Tibial nerve (tissue), 4 donors: ENCODE measurements around the gene ENC1. TPM values are rescaled to one million over a fixed set of nuclear protein-coding genes. Genes with fewer than 3 reads are reported as not detected.

Source experiments
- DNase-seq, 2 donors: peaks; one replicate each; pipeline ENCODE4 v3.0.0-alpha.2; 2019; ENCODE audit warnings: low spot score in 2 of 2
- H3K27ac ChIP-seq, 4 donors: fragments of 200-600 bp; sonication (generic) in 3 of 4; one replicate each; pipeline ENCODE4 v1.5.1; 2017 to 2019; ENCODE audit warnings: mild to moderate bottlenecking in 1 of 4
- H3K27me3 ChIP-seq, 2 donors: fragments of 200-600 bp; sonication (generic) in 1 of 2; one replicate each; pipeline versions ENCODE4 v1.5.1 to v1.6.0; 2017 to 2019
- H3K36me3 ChIP-seq, 3 donors: fragments of 200-600 bp; sonication (generic); one replicate each; pipeline ENCODE4 v1.5.1; 2018 to 2019
- H3K4me1 ChIP-seq, 4 donors: fragments of 200-600 bp; sonication (generic) in 3 of 4; one replicate each; pipeline ENCODE4 v1.5.1; 2017 to 2019
- H3K4me3 ChIP-seq, 4 donors: fragments of 200-600 bp; sonication (generic) in 3 of 4; one replicate each; pipeline ENCODE4 v1.5.1; 2017 to 2019; ENCODE audit warnings: mild to moderate bottlenecking in 1 of 4, moderate library complexity in 1 of 4
- H3K9me3 ChIP-seq, 4 donors: fragments of 200-600 bp; sonication (generic) in 3 of 4; one replicate each; pipeline ENCODE4 v1.5.1; 2017 to 2019
- CTCF ChIP-seq, 5 experiments: fragments of 200-600 bp in 3 of 5; fragments of 450-650 bp in 2 of 5; sonication (generic) in 3 of 5; IDR thresholded peaks; one replicate each; pipeline ENCODE4 v1.5.1; 2016 to 2019; ENCODE audit warnings: antibody characterized with exemption in 5 of 5, mild to moderate bottlenecking in 3 of 5, moderate library complexity in 2 of 5
- EP300 ChIP-seq, 2 donors: sonication (generic); formaldehyde crosslinking; IDR thresholded peaks; one replicate each; pipeline ENCODE4 v1.6.1; 2017; ENCODE audit warnings: antibody characterized with exemption in 2 of 2, mild to moderate bottlenecking in 1 of 2
- POLR2A ChIP-seq, 2 donors: fragments of 450-650 bp; IDR thresholded peaks; one replicate each; pipeline ENCODE4 v1.6.1; 2017; ENCODE audit warnings: antibody characterized with exemption in 2 of 2, mild to moderate bottlenecking in 2 of 2, moderate library complexity in 2 of 2
- WGBS, 2 donors: methylation state at CpG; one replicate each; pipeline ENCODE4 v1.1.5; 2018; 5-methylcytosine and 5-hydroxymethylcytosine counted together
- total RNA-seq, 4 donors: library from RNA; depleted of rRNA; stranded (reverse); fragments of >200 nt; gene quantifications; one replicate each; pipeline ENCODE4 v1.1.0, GENCODE V29; 2016

Gene ENC1
- total RNA-seq, 4 donors from 2014 or later: 4.0 to 11.7 (median 7.7) TPM

- TF ChIP-seq CTCF (IDR thresholded peaks at IDR 0.05): no peak
- TF ChIP-seq POLR2A (IDR thresholded peaks at IDR 0.05): no peak
- no peak for TF ChIP-seq EP300 (IDR thresholded peaks at IDR 0.05)
- no peak for DNase-seq
- whole genome bisulfite sequencing, 2 donors: 62 to 65% methylated on average over 2 of the region's 2 CpGs
- Histone ChIP-seq H3K9me3 (no peaks in the 10 kb centered on the region), H3K36me3 (no peaks in the 10 kb centered on the region), H3K27me3 (no peaks in the 10 kb centered on the region), H3K27ac (no peak overlapping the region), H3K4me3 (no peak overlapping the region), H3K4me1 (peaks cover 0 to 12% (median 0%) of the 10 kb centered on the region in 4 donors)
Measured at GRCh38 chr5:74598731-74599130, 41.8 kb downstream of the ENC1 start.

- no peak overlapping the region for H3K4me3 ChIP-seq
- no peaks in the 10 kb centered on the region for H3K36me3 ChIP-seq
- DNase-seq: no peak
- H3K27ac ChIP-seq: no peak overlapping the region
- WGBS, 2 donors: 76 to 80% methylated on average over 6 of the region's 6 CpGs
- H3K4me1 ChIP-seq: peaks cover 0 to 12% (median 0%) of the 10 kb centered on the region in 4 donors
- no peaks in the 10 kb centered on the region for H3K27me3 ChIP-seq
- H3K9me3 ChIP-seq: no peaks in the 10 kb centered on the region
- TF ChIP-seq CTCF (IDR thresholded peaks at IDR 0.05) (no peak), EP300 (IDR thresholded peaks at IDR 0.05) (no peak), POLR2A (IDR thresholded peaks at IDR 0.05) (no peak)
Measured at GRCh38 chr5:74596927-74597326, 43.6 kb downstream of the ENC1 start.

GRCh38 chr5:74595143-74595925 is 45.2 kb downstream of the ENC1 start:
- Histone ChIP-seq H3K4me1 (peaks cover 0 to 12% (median 0%) of the 10 kb centered on the region in 4 donors), H3K36me3 (no peaks in the 10 kb centered on the region), H3K4me3 (no peak overlapping the region), H3K9me3 (no peaks in the 10 kb centered on the region), H3K27ac (no peak overlapping the region), H3K27me3 (no peaks in the 10 kb centered on the region)
- DNase-seq: no peak
- no peak for TF ChIP-seq EP300 (IDR thresholded peaks at IDR 0.05)
- TF ChIP-seq POLR2A (IDR thresholded peaks at IDR 0.05): no peak
- TF ChIP-seq CTCF (IDR thresholded peaks at IDR 0.05): no peak
- WGBS, 2 donors: 54 to 56% methylated on average over 4 of the region's 4 CpGs

- H3K27me3 ChIP-seq: no peaks in the 10 kb centered on the region
- no peak for TF ChIP-seq EP300 (IDR thresholded peaks at IDR 0.05)
- no peaks in the 10 kb centered on the region for H3K9me3 ChIP-seq
- no peaks in the 10 kb centered on the region for H3K36me3 ChIP-seq
- peaks cover 0 to 12% (median 0%) of the 10 kb centered on the region in 4 donors for H3K4me1 ChIP-seq
- DNase-seq: no peak
- no peak overlapping the region for H3K4me3 ChIP-seq
- no peak overlapping the region for H3K27ac ChIP-seq
- WGBS, 2 donors: 49 to 54% methylated on average over 6 of the region's 6 CpGs
Measured at GRCh38 chr5:74594137-74595040, 46.1 kb downstream of the ENC1 start.

GRCh38 chr5:74589204-74590056 is 51.1 kb downstream of the ENC1 start:
- DNase-seq: no peak
- peaks cover 0 to 20% (median 0%) of the 10 kb centered on the region in 4 donors for H3K4me1 ChIP-seq
- no peaks in the 10 kb centered on the region for H3K9me3 ChIP-seq
- no peaks in the 10 kb centered on the region for H3K27me3 ChIP-seq
- 90 to 93% methylated on average over 6 of the region's 6 CpGs for whole genome bisulfite sequencing, 2 donors
- no peak overlapping the region for H3K4me3 ChIP-seq
- no peak overlapping the region for H3K27ac ChIP-seq
- no peaks in the 10 kb centered on the region for H3K36me3 ChIP-seq
- TF ChIP-seq POLR2A (IDR thresholded peaks at IDR 0.05) (no peak), CTCF (IDR thresholded peaks at IDR 0.05) (no peak), EP300 (IDR thresholded peaks at IDR 0.05) (no peak)
